Measurements from ENCODE around the gene NEDD9.

Gene NEDD9

GRCh38 chr6:11214901-11215300 is 17.6 kb downstream of the NEDD9 start (continued):
- TF ChIP-seq ZNF24 (tag by site-specific recombination; IDR thresholded peaks at IDR 0.05) (no peak), ZNF239 (tag by site-specific recombination; IDR thresholded peaks at IDR 0.05) (no peak), ZNF302 (tag by site-specific recombination; IDR thresholded peaks at IDR 0.05; ENCODE audit: low read depth) (no peak), ZSCAN18 (tag by site-specific recombination; IDR thresholded peaks at IDR 0.05) (no peak), ZNF473 (tag by site-specific recombination; IDR thresholded peaks at IDR 0.05) (no peak), ZNF16 (tag by site-specific recombination; IDR thresholded peaks at IDR 0.05; ENCODE audit: low read depth) (no peak), SALL2 (tag by site-specific recombination; IDR thresholded peaks at IDR 0.05; ENCODE audit: borderline replicate concordance) (no peak), ZNF148 (tag by site-specific recombination; IDR thresholded peaks at IDR 0.05; ENCODE audit: borderline replicate concordance) (no peak)
- TF ChIP-seq, protein P1, sequence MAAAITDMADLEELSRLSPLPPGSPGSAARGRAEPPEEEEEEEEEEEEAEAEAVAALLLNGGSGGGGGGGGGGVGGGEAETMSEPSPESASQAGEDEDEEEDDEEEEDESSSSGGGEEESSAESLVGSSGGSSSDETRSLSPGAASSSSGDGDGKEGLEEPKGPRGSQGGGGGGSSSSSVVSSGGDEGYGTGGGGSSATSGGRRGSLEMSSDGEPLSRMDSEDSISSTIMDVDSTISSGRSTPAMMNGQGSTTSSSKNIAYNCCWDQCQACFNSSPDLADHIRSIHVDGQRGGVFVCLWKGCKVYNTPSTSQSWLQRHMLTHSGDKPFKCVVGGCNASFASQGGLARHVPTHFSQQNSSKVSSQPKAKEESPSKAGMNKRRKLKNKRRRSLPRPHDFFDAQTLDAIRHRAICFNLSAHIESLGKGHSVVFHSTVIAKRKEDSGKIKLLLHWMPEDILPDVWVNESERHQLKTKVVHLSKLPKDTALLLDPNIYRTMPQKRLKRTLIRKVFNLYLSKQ (tag by site-specific recombination; IDR thresholded peaks at IDR 0.05; ENCODE audit: borderline replicate concordance), result no peak

DNA sequence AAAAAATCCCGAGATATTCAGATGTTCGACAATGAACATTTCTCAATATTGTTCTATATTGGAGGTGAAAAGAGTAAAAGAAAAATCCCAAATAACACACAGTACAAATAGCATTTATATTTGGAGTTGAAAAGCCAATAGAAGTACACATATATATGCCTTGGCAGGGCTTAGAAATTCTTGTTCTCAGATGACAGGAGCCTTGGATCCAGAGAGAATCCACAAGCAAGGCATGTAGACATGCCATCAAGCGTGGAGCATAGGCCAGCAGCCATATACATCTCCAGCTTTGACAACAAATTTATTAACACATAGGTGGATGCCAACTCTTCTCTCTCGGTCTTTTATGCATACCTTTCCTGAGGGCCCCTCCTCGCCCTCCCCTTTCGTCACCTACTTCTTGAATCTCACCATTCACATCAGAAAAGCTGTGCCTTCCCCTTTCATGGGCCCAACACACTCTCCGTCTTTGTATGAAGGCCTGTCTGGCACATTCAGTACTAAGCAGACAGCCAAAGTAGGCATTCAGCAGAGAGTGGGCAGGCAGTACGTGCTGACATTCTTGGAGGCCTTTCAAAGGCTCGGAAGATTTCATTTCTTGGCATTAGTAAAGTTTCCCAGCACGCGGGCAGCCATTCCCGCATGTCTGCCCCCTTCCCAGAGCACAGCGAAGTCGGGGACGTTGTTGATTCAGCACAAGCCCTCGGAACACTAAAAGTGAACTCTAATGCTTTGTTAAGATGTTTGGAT is 18.2 kb downstream of the NEDD9 start:
- Histone ChIP-seq H3K36me3 (ENCODE audit: control insufficient read depth in 2 of 2, insufficient read depth in 1 of 2, low read length in 2 of 2) (peaks cover 0 to 9% of the 10 kb centered on the region in 2 experiments; a peak in 2 of 3 replicates), H3K9me3 (ENCODE audit: control insufficient read depth, insufficient read depth, low read depth, low read length) (no peaks in the 10 kb centered on the region), H3K4me3 (ENCODE audit: low read depth, low read length) (no peak overlapping the region), H3K27ac (ENCODE audit: extremely low read depth, low read depth, low read length) (no peak overlapping the region), H3K4me1 (ENCODE audit: control insufficient read depth, insufficient read depth, low read length) (peaks cover 13% of the 10 kb centered on the region)
- CTCF ChIA-PET, result interaction anchor here (1.6 kb wide), 1 partner anchor 16 kb away, joined by 4 read pairs; no protein-coding TSS in a partner anchor
- TF ChIP-seq ZNF391 (tag by site-specific recombination; IDR thresholded peaks at IDR 0.05; ENCODE audit: borderline replicate concordance, low read depth) (no peak), ZNF174 (tag by site-specific recombination; IDR thresholded peaks at IDR 0.05) (no peak), ZNF830 (tag by site-specific recombination; IDR thresholded peaks at IDR 0.05; ENCODE audit: low read depth) (no peak), ZIC2 (tag by site-specific recombination; IDR thresholded peaks at IDR 0.05) (no peak), ZSCAN16 (tag by site-specific recombination; IDR thresholded peaks at IDR 0.05) (no peak), PRDM6 (tag by site-specific recombination; IDR thresholded peaks at IDR 0.05) (no peak), ZSCAN18 (tag by site-specific recombination; IDR thresholded peaks at IDR 0.05) (no peak), ZNF48 (tag by site-specific recombination; IDR thresholded peaks at IDR 0.05) (no peak), ZNF529 (tag by site-specific recombination; IDR thresholded peaks at IDR 0.05; ENCODE audit: insufficient replicate concordance) (no peak)
- POLR2A ChIA-PET, result interaction anchor here (1.0 kb wide), 1 partner anchor 18 kb away, joined by 5 read pairs; the partner anchor contains the start of gene NEDD9
